Lung (tissue), 12 donors: ENCODE data around the gene KIAA1671. TPM values are rescaled to one million over a fixed set of nuclear protein-coding genes. Genes with fewer than 3 reads are reported as not detected.

Source experiments
- ATAC-seq: fragments of 200-7000 bp; cut with Tn5 transposase; one replicate; pipeline ENCODE4 v1.9.1; 2020; ENCODE audit warnings: moderate number of reproducible peaks; ENCODE audit not compliant: insufficient read depth, low FRiP score
- DNase-seq, 3 donors: peaks; one replicate each; pipeline ENCODE4 v3.0.0-alpha.2; 2013 to 2017
- H3K27ac ChIP-seq, 2 donors: one replicate each; pipeline ENCODE4 v1.5.1; 2013; ENCODE audit warnings: mild to moderate bottlenecking in 2 of 2, moderate library complexity in 2 of 2, control low read depth in 1 of 2, inconsistent platforms in 1 of 2, low read depth in 1 of 2, low read length in 1 of 2
- H3K27me3 ChIP-seq, 3 donors: one replicate each; pipeline ENCODE4 v1.5.1; 2013; ENCODE audit warnings: low read length in 2 of 3; ENCODE audit not compliant: control insufficient read depth in 3 of 3, insufficient read depth in 3 of 3
- H3K36me3 ChIP-seq, 4 donors: one replicate each; pipeline ENCODE4 v1.5.1; 2013; ENCODE audit warnings: low read length in 4 of 4, mild to moderate bottlenecking in 1 of 4, moderate library complexity in 1 of 4; ENCODE audit not compliant: control insufficient read depth in 4 of 4, insufficient read depth in 4 of 4
- H3K4me1 ChIP-seq, 5 donors: one replicate each; pipeline ENCODE4 v1.5.1; 2013; ENCODE audit warnings: low read length in 5 of 5, mild to moderate bottlenecking in 2 of 5, moderate library complexity in 1 of 5; ENCODE audit not compliant: control insufficient read depth in 5 of 5, insufficient read depth in 5 of 5
- H3K4me3 ChIP-seq: one replicate; pipeline ENCODE4 v1.5.1; 2013; ENCODE audit warnings: mild to moderate bottlenecking, control low read depth, moderate library complexity
- H3K9ac ChIP-seq, 2 donors: one replicate each; pipeline ENCODE4 v1.5.1; 2013; ENCODE audit warnings: low read length in 2 of 2, control low read depth in 1 of 2; ENCODE audit not compliant: insufficient read depth in 1 of 2
- H3K9me3 ChIP-seq, 4 donors: one replicate each; pipeline ENCODE4 v1.5.1; 2013; ENCODE audit warnings: low read length in 3 of 4, mild to moderate bottlenecking in 1 of 4, moderate library complexity in 1 of 4; ENCODE audit not compliant: control insufficient read depth in 4 of 4, insufficient read depth in 3 of 4
- CTCF ChIP-seq: IDR thresholded peaks from 2 replicates; pipeline ENCODE4 v1.5.1; 2012; ENCODE audit warnings: mild to moderate bottlenecking; ENCODE audit errors: control extremely low read depth, extremely low read depth
- WGBS, 2 donors: extraction: QIAGEN DNeasy Blood & Tissue Kit; methylation state at CpG; one replicate each; pipeline ENCODE4 v1.1.7; 2013; 5-methylcytosine and 5-hydroxymethylcytosine counted together
- polyA plus RNA-seq, 2 donors: library from polyadenylated mRNA; stranded (reverse); fragments of 200-250 nt; gene quantifications; one replicate each; pipeline ENCODE4 v1.2.1, GENCODE V29; 2013
- total RNA-seq, 2 donors: library from RNA; depleted of rRNA in 1 of 2; stranded (reverse); fragments of >200 nt in 1 of 2; gene quantifications; one replicate each; pipeline ENCODE4 v1.2.1, GENCODE V29; 2014 to 2021
- donor health status: control.
- donor health status: control.
- donor health status: Bipolar disorder and iron deficiency.
- donor health status: healthy.
- donor health status: DM: yes; HTN: yes; CAD: no.

The KIAA1671 gene
- total and polyA plus RNA-seq, 4 donors, result 7.6 to 44.6 (median 24.0) TPM

DNA sequence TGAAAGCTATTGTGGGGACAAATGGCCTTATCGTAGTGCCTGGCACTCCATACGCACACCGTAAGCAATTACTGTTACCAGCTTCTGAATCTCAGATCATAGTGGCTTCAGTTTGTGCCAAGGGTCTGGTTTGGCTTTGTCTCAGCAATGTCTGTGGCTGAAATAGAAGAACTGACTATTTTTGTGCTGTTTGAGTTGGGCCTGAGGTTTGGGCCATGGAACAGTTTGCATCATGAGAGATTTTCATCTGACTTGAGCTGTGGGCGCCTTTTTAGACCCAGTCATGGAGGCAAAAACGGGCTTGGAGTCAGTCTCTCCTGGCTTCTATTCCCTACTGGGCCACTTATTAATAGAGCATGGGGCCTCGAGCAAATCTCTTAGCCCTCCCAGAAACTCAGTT lies 126.1 kb downstream of the KIAA1671 start:
- H3K36me3 ChIP-seq, result peaks cover 0 to 2% (median 0%) of the 10 kb centered on the region in 4 donors
- H3K9ac ChIP-seq, result no peak overlapping the region
- no peak overlapping the region for H3K4me3 ChIP-seq
- 88 to 97% methylated on average over 6 of the region's 6 CpGs for WGBS, 2 donors
- DNase-seq (no peak), ATAC-seq (no peak)
- TF ChIP-seq CTCF, result no peak
- no peaks in the 10 kb centered on the region for H3K4me1 ChIP-seq
- no peak overlapping the region for H3K27ac ChIP-seq
- no peaks in the 10 kb centered on the region for H3K27me3 ChIP-seq
- H3K9me3 ChIP-seq, result no peaks in the 10 kb centered on the region

DNA sequence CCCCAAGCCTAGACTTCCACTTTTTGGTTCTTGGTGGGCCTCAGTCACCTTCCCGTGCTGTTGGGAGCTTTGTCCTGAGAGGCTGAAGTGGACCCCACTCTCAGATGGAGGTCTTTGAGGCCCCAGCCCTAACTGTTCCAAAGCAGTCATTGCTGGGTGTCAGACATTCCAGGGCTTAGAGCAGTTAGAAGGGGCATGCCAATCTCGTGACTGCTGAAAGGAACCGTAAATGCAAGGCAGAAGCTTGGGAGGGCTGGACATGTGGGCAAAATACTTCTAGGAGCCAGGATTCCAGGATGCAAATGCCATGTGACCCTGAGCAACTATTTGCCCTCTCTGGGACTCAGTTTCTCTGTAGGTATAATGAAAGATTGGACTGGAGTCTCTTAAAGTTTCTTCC lies 128.3 kb downstream of the KIAA1671 start:
- H3K9ac ChIP-seq, result no peak overlapping the region
- DNase-seq (no peak), ATAC-seq (no peak)
- H3K27ac ChIP-seq, result no peak overlapping the region
- H3K4me3 ChIP-seq, result no peak overlapping the region
- 81 to 85% methylated on average over 3 of the region's 3 CpGs for WGBS, 2 donors
- peaks cover 0 to 7% (median 0%) of the 10 kb centered on the region in 5 donors for H3K4me1 ChIP-seq
- H3K27me3 ChIP-seq, result no peaks in the 10 kb centered on the region
- H3K9me3 ChIP-seq, result peaks cover 0 to 2% (median 0%) of the 10 kb centered on the region in 4 donors
- no peak for TF ChIP-seq CTCF
- peaks cover 0 to 2% (median 0%) of the 10 kb centered on the region in 4 donors for H3K36me3 ChIP-seq

- Histone ChIP-seq H3K9ac (no peak overlapping the region), H3K4me3 (no peak overlapping the region), H3K9me3 (peaks cover 0 to 2% (median 0%) of the 10 kb centered on the region in 4 donors), H3K36me3 (peaks cover 0 to 2% (median 0%) of the 10 kb centered on the region in 4 donors), H3K27me3 (no peaks in the 10 kb centered on the region), H3K4me1 (peaks cover 0 to 7% (median 0%) of the 10 kb centered on the region in 5 donors), H3K27ac (no peak overlapping the region)
- no peak for TF ChIP-seq CTCF
- WGBS, 2 donors, result 15% methylated on average over 3 of the region's 3 CpGs
- ATAC-seq (no peak), DNase-seq (no peak)
These were observed 128.9 kb downstream of the KIAA1671 start for GRCh38 chr22:25081409-25081824.

- no peak overlapping the region for H3K4me3 ChIP-seq
- peaks cover 0 to 2% (median 0%) of the 10 kb centered on the region in 4 donors for H3K9me3 ChIP-seq
- no peak overlapping the region for H3K27ac ChIP-seq
- TF ChIP-seq CTCF, result no peak
- no peaks in the 10 kb centered on the region for H3K27me3 ChIP-seq
- H3K4me1 ChIP-seq, result peaks cover 0 to 7% (median 0%) of the 10 kb centered on the region in 5 donors
- peaks cover 0 to 2% (median 0%) of the 10 kb centered on the region in 4 donors for H3K36me3 ChIP-seq
- WGBS, 2 donors, result 91 to 96% methylated on average over 3 of the region's 3 CpGs
- DNase-seq (no peak), ATAC-seq (no peak)
- H3K9ac ChIP-seq, result no peak overlapping the region
These were observed 129.6 kb downstream of the KIAA1671 start for GRCh38 chr22:25082096-25082495.
